HEK293T (cell line): ENCODE measurements around the gene AKT2.

Source experiments
- ARNT ChIP-seq: fragments of 450-650 bp; IDR thresholded peaks from 2 replicates; pipeline ENCODE4 v1.6.1; 2017; ENCODE audit warnings: mild to moderate bottlenecking
- CTBP1 ChIP-seq: fragments of 450-650 bp; IDR thresholded peaks from 2 replicates; pipeline ENCODE4 v1.6.1; 2016; ENCODE audit warnings: borderline replicate concordance
- ELF4 ChIP-seq: fragments of 450-650 bp; IDR thresholded peaks from 2 replicates; pipeline ENCODE4 v1.6.1; 2017; ENCODE audit warnings: antibody characterized with exemption
- FOXA1 ChIP-seq: fragments of 450-650 bp; IDR thresholded peaks from 2 replicates; pipeline ENCODE4 v1.6.1; 2016; ENCODE audit warnings: mild to moderate bottlenecking
- FOXK2 ChIP-seq: fragments of 450-650 bp; IDR thresholded peaks from 2 replicates; pipeline ENCODE4 v1.6.1; 2016; ENCODE audit warnings: mild to moderate bottlenecking
- FOXM1 ChIP-seq: fragments of 450-650 bp; IDR thresholded peaks from 2 replicates; pipeline ENCODE4 v1.6.1; 2017; ENCODE audit warnings: mild to moderate bottlenecking, borderline replicate concordance
- HDGF ChIP-seq: fragments of 450-650 bp; IDR thresholded peaks from 2 replicates; pipeline ENCODE4 v1.6.1; 2017; ENCODE audit warnings: antibody characterized with exemption, borderline replicate concordance
- L3MBTL2 ChIP-seq: fragments of 450-650 bp; conservative IDR thresholded peaks from 2 replicates; pipeline ENCODE4 v1.6.1; 2016; ENCODE audit warnings: mild to moderate bottlenecking
- NFRKB ChIP-seq: fragments of 450-650 bp; IDR thresholded peaks from 2 replicates; pipeline ENCODE4 v1.6.1; 2016; ENCODE audit warnings: mild to moderate bottlenecking, moderate library complexity
- SP1 ChIP-seq: fragments of 450-650 bp; IDR thresholded peaks from 2 replicates; pipeline ENCODE4 v1.6.1; 2017
- SUZ12 ChIP-seq: fragments of 450-650 bp; IDR thresholded peaks from 2 replicates; pipeline ENCODE4 v1.6.1; 2016; ENCODE audit warnings: mild to moderate bottlenecking
- TARDBP ChIP-seq: fragments of 450-650 bp; IDR thresholded peaks from 2 replicates; pipeline ENCODE4 v1.6.1; 2016
- ZNF384 ChIP-seq: fragments of 450-650 bp; IDR thresholded peaks from 2 replicates; pipeline ENCODE4 v1.6.1; 2016

- TF ChIP-seq FOXM1 (no peak), SP1 (no peak), ARNT (no peak), FOXK2 (no peak), SUZ12 (no peak), TARDBP (no peak), L3MBTL2 (no peak), NFRKB (no peak), FOXA1 (no peak), ELF4 (no peak), HDGF (no peak), ZNF384 (no peak), CTBP1 (no peak)
These were observed 65.3 kb downstream of the AKT2 start for GRCh38 chr19:40219721-40220276.
